Neural cell (in vitro differentiated cells): ENCODE measurements around the gene COMMD9.

Source experiments
- EP300 ChIP-seq: fragments of 450-650 bp; conservative IDR thresholded peaks from 2 replicates; pipeline ENCODE4 v1.6.1; 2014; ENCODE audit warnings: antibody characterized with exemption, mild to moderate bottlenecking, moderate library complexity; ENCODE audit not compliant: poor library complexity, severe bottlenecking
- EZH2 ChIP-seq: fragments of 200-600, 300-800 bp; shearing (Covaris generic), sonication (generic); IDR thresholded peaks from 2 replicates; pipeline ENCODE4 v1.6.1; 2014; ENCODE audit warnings: antibody characterized with exemption, low read length, borderline replicate concordance, mild to moderate bottlenecking; ENCODE audit not compliant: insufficient read depth, poor library complexity, severe bottlenecking
- POLR2AphosphoS5 ChIP-seq: IDR thresholded peaks from 2 replicates; pipeline ENCODE4 v1.6.1; 2012
- RAD21 ChIP-seq: fragments of 450-650 bp; conservative IDR thresholded peaks from 2 replicates; pipeline ENCODE4 v1.6.1; 2014; ENCODE audit warnings: antibody characterized with exemption, mild to moderate bottlenecking, moderate library complexity
- TF ChIP-seq, protein P1 (sequence below): fragments of 450-650 bp; IDR thresholded peaks from 2 replicates; pipeline ENCODE4 v1.5.1; 2014; ENCODE audit warnings: antibody characterized with exemption, mild to moderate bottlenecking, moderate library complexity; ENCODE audit not compliant: poor library complexity, severe bottlenecking
- TF ChIP-seq, protein P2 (sequence below): IDR thresholded peaks from 2 replicates; pipeline ENCODE4 v1.6.1; 2012; ENCODE audit warnings: borderline replicate concordance

DNA sequence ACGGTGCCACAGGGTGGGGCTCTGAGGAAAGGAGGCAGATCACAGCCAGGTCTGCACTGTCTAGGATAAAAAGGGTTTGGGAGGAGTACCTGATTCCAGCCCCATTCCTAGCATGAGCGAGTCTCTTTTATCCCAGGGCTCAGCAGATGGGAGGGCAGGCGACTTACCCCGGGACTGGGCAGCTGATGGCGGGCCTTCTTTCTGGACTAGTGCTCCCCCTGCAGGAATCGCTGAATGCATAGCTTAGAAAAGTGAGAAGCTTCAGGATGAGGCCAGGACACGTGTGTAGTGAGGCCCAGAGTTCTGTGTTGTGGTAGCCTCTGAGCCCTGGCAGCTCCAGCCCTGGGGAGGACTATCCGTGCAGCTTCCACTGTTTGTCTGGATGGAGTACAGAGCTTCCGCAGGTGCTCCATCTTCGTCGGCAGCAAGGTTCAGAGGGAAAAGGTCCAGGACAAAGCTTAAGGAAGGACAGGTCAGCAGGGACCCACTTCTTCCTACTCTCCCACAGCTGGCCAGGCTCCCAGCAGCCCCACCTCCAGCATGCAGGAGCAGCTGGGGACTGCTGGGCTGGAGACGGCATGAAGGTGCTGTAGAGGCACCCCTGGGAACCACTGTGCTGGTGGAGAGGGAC, 30.4 kb downstream of the COMMD9 start:
- TF ChIP-seq, protein P1, sequence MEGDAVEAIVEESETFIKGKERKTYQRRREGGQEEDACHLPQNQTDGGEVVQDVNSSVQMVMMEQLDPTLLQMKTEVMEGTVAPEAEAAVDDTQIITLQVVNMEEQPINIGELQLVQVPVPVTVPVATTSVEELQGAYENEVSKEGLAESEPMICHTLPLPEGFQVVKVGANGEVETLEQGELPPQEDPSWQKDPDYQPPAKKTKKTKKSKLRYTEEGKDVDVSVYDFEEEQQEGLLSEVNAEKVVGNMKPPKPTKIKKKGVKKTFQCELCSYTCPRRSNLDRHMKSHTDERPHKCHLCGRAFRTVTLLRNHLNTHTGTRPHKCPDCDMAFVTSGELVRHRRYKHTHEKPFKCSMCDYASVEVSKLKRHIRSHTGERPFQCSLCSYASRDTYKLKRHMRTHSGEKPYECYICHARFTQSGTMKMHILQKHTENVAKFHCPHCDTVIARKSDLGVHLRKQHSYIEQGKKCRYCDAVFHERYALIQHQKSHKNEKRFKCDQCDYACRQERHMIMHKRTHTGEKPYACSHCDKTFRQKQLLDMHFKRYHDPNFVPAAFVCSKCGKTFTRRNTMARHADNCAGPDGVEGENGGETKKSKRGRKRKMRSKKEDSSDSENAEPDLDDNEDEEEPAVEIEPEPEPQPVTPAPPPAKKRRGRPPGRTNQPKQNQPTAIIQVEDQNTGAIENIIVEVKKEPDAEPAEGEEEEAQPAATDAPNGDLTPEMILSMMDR: no peak
- TF ChIP-seq RAD21 (no peak), POLR2AphosphoS5 (no peak), EP300 (no peak), EZH2 (no peak)
- TF ChIP-seq, protein P2, sequence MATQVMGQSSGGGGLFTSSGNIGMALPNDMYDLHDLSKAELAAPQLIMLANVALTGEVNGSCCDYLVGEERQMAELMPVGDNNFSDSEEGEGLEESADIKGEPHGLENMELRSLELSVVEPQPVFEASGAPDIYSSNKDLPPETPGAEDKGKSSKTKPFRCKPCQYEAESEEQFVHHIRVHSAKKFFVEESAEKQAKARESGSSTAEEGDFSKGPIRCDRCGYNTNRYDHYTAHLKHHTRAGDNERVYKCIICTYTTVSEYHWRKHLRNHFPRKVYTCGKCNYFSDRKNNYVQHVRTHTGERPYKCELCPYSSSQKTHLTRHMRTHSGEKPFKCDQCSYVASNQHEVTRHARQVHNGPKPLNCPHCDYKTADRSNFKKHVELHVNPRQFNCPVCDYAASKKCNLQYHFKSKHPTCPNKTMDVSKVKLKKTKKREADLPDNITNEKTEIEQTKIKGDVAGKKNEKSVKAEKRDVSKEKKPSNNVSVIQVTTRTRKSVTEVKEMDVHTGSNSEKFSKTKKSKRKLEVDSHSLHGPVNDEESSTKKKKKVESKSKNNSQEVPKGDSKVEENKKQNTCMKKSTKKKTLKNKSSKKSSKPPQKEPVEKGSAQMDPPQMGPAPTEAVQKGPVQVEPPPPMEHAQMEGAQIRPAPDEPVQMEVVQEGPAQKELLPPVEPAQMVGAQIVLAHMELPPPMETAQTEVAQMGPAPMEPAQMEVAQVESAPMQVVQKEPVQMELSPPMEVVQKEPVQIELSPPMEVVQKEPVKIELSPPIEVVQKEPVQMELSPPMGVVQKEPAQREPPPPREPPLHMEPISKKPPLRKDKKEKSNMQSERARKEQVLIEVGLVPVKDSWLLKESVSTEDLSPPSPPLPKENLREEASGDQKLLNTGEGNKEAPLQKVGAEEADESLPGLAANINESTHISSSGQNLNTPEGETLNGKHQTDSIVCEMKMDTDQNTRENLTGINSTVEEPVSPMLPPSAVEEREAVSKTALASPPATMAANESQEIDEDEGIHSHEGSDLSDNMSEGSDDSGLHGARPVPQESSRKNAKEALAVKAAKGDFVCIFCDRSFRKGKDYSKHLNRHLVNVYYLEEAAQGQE: no peak
